A549 (cell line): ENCODE measurements around the gene KIF9. TPM values are rescaled to one million over a fixed set of nuclear protein-coding genes. Genes with fewer than 3 reads are reported as not detected.
A peak's percentile ranks its signal among the peaks of the same experiment; 100 is the strongest.

Experiments
- ATAC-seq, 2 experiments: fragments of 200-7000 bp in 1 of 2; fragments of >200 bp in 1 of 2; cut with Nextera tagmentation in 1 of 2; cut with Tn5 transposase in 1 of 2; 3 replicates each; pipeline versions ENCODE4 v1.8.0 to v1.9.1; 2018 to 2020; ENCODE audit warnings: mild to moderate bottlenecking in 1 of 2, moderate library complexity in 1 of 2
- CTCF ChIA-PET: fragments of 300-600 bp; sonication (Branson Sonifier 250); formaldehyde crosslinking; extraction: SDS; loops from one replicate; lab custom pipeline; 2021; ENCODE audit warnings: antibody characterized with exemption, inconsistent platforms; lab: Yijun Ruan, JAX
- POLR2A ChIA-PET: fragments of 350-600 bp; formaldehyde crosslinking; extraction: SDS; loops from one replicate; lab custom pipeline; 2021; ENCODE audit warnings: antibody characterized with exemption, inconsistent platforms; lab: Yijun Ruan, JAX
- DNase-seq, 2 experiments: peaks; one replicate each; pipeline versions ENCODE4 v3.0.0 to v3.0.0-alpha.2; 2011 to 2016; ENCODE audit warnings: low read depth in 1 of 2, low spot score in 1 of 2
- FAIRE-seq: peaks from 2 replicates; lab custom pipeline; 2011; peaks lifted over from hg19 to GRCh38; lab: Jason Lieb, UNC
- H3K27ac ChIP-seq, 2 experiments: fragments of >200 bp; sonication (Bioruptor Twin); formaldehyde crosslinking; 3 replicates each; pipeline ENCODE4 v1.5.1; 2016 to 2017
- H3K4me1 ChIP-seq: fragments of >200 bp; sonication (Bioruptor Twin); formaldehyde crosslinking; 3 replicates; pipeline ENCODE4 v1.6.1; 2016
- H3K4me2 ChIP-seq: fragments of >200 bp; sonication (Bioruptor Twin); formaldehyde crosslinking; 3 replicates; pipeline ENCODE4 v1.6.1; 2016
- H3K4me3 ChIP-seq: fragments of >200 bp; sonication (Bioruptor Twin); formaldehyde crosslinking; 3 replicates; pipeline ENCODE4 v1.5.1; 2016
- H3K9me3 ChIP-seq: fragments of >200 bp; sonication (Bioruptor Twin); formaldehyde crosslinking; 3 replicates; pipeline ENCODE4 v1.6.1; 2016
- ATOH8 ChIP-seq: fragments of 250-450 bp; sonication (Bioruptor Pico); IDR thresholded peaks from 2 replicates; pipeline ENCODE4 v1.5.0; 2020; ENCODE audit warnings: low read depth, mild to moderate bottlenecking, moderate library complexity
- CBX8 ChIP-seq: fragments of 200-600 bp; sonication (generic); IDR thresholded peaks from 2 replicates; pipeline ENCODE4 v1.6.1; 2016
- CTCF ChIP-seq: fragments of >200 bp; sonication (Bioruptor Twin); formaldehyde crosslinking; IDR thresholded peaks from 3 replicates; pipeline ENCODE4 v1.5.1; 2016
- EHF ChIP-seq: fragments of 250-450 bp; sonication (Bioruptor Pico); IDR thresholded peaks from 2 replicates; pipeline ENCODE4 v1.5.0; 2020; ENCODE audit warnings: mild to moderate bottlenecking
- HMGXB4 ChIP-seq: fragments of 250-450 bp; sonication (Bioruptor Pico); IDR thresholded peaks from 2 replicates; pipeline ENCODE4 v1.5.0; 2021; ENCODE audit warnings: mild to moderate bottlenecking, moderate library complexity, borderline replicate concordance
- HOXB5 ChIP-seq: fragments of 250-450 bp; sonication (Bioruptor Pico); IDR thresholded peaks from 2 replicates; pipeline ENCODE4 v1.5.0; 2020; ENCODE audit warnings: mild to moderate bottlenecking, moderate library complexity
- JUN ChIP-seq, 2 experiments: fragments of >200 bp; sonication (Bioruptor Twin); formaldehyde crosslinking; IDR thresholded peaks; 2 replicates in 1 of 2; 3 replicates in 1 of 2; pipeline ENCODE4 v1.6.1; 2016 to 2017
- MAFK ChIP-seq: fragments of 450-650 bp; IDR thresholded peaks from 2 replicates; pipeline ENCODE4 v1.6.1; 2014; ENCODE audit not compliant: partially characterized antibody
- NPAS2 ChIP-seq: fragments of 250-450 bp; sonication (Bioruptor Pico); IDR thresholded peaks from 2 replicates; pipeline ENCODE4 v1.8.0; 2022; ENCODE audit warnings: mild to moderate bottlenecking, moderate library complexity, borderline replicate concordance
- NR3C1 ChIP-seq: fragments of >200 bp; sonication (Bioruptor Twin); formaldehyde crosslinking; IDR thresholded peaks from 3 replicates; pipeline ENCODE4 v1.6.1; 2017
- PBX3 ChIP-seq: IDR thresholded peaks from 2 replicates; pipeline ENCODE4 v1.6.1; 2012
- PHF8 ChIP-seq: fragments of 200-600 bp; sonication (generic); IDR thresholded peaks from 2 replicates; pipeline ENCODE4 v1.6.1; 2016; ENCODE audit warnings: low read depth, mild to moderate bottlenecking, antibody characterized with exemption, moderate library complexity, borderline replicate concordance
- RAD21 ChIP-seq, 2 experiments: fragments of >200 bp in 1 of 2; sonication (Bioruptor Twin) in 1 of 2; formaldehyde crosslinking in 1 of 2; IDR thresholded peaks in 1 of 2; conservative IDR thresholded peaks in 1 of 2; 2 replicates in 1 of 2; 3 replicates in 1 of 2; pipeline ENCODE4 v1.6.1; 2012 to 2018; ENCODE audit warnings: inconsistent platforms in 1 of 2
- RFX5 ChIP-seq: fragments of 450-650 bp; IDR thresholded peaks from 2 replicates; pipeline ENCODE4 v1.7.1; 2014; ENCODE audit warnings: antibody characterized with exemption, mild to moderate bottlenecking, moderate library complexity
- RNF2 ChIP-seq: fragments of 200-600 bp; sonication (generic); IDR thresholded peaks from 2 replicates; pipeline ENCODE4 v1.6.1; 2016; ENCODE audit warnings: low read depth, mild to moderate bottlenecking, antibody characterized with exemption, moderate library complexity, borderline replicate concordance
- SMC3 ChIP-seq: fragments of >200 bp; sonication (Bioruptor Twin); formaldehyde crosslinking; IDR thresholded peaks from 3 replicates; pipeline ENCODE4 v1.6.1; 2018; ENCODE audit warnings: inconsistent platforms
- ZC3H11A ChIP-seq: fragments of 450-650 bp; IDR thresholded peaks from 2 replicates; pipeline ENCODE4 v1.6.1; 2014; ENCODE audit warnings: antibody characterized with exemption, mild to moderate bottlenecking
- ZFP36 ChIP-seq: fragments of 450-650 bp; IDR thresholded peaks from 2 replicates; pipeline ENCODE4 v1.6.1; 2014; ENCODE audit warnings: borderline replicate concordance; ENCODE audit not compliant: partially characterized antibody
- ZNF302 ChIP-seq: fragments of 250-450 bp; sonication (Bioruptor Pico); IDR thresholded peaks from 2 replicates; pipeline ENCODE4 v1.9.0; 2021; ENCODE audit warnings: inconsistent platforms, mild to moderate bottlenecking, moderate library complexity
- whole genome bisulfite sequencing: methylation state at CpG from one replicate; pipeline ENCODE4 v1.1.6; 2017; ENCODE audit errors: missing lambda C conversion rate; 5-methylcytosine and 5-hydroxymethylcytosine counted together
- polyA plus RNA-seq, 4 experiments: library from polyadenylated mRNA; depleted of rRNA in 3 of 4; stranded (reverse); fragments of >200 nt; fragmentation: RNase III in 1 of 4; extraction: RNeasy Plus Mini Kit Qiagen cat#74134 plus additional on column Dnase treatment in 1 of 4; gene quantifications; 2 replicates in 3 of 4; 3 replicates in 1 of 4; pipeline ENCODE4 v1.2.3, GENCODE V29; 2011 to 2017

The KIF9 gene
- polyA plus RNA-seq, 2 of the 4 experiments (the other 2 are of a cell fraction), result 12.6 to 15.5 TPM

- TF ChIP-seq ATOH8 (CRISPR knock-in tag) (no peak), EHF (CRISPR knock-in tag) (no peak), PHF8 (peak; percentile 57), RNF2 (no peak), MAFK (no peak), HOXB5 (CRISPR knock-in tag) (no peak), HMGXB4 (no peak), ZFP36 (no peak), JUN (IDR thresholded peaks at IDR 0.05) (peak; percentile 48 to 79; a peak in 3 of 5 replicates), NR3C1 (no peak), RFX5 (no peak), ZC3H11A (no peak), CBX8 (no peak), NPAS2 (CRISPR knock-in tag) (no peak), ZNF302 (CRISPR knock-in tag) (no peak)
These were observed at the start of gene KIF9, which contains the start of gene KLHL18 (continued) for GRCh38 chr3:47282424-47283192.

GRCh38 chr3:47324278-47324865 is 41.8 kb upstream of the KIF9 start:
- peak; percentile 64 for TF ChIP-seq CTCF
- TF ChIP-seq RAD21 (conservative IDR thresholded peaks at IDR 0.05 in 1 of 2, IDR thresholded peaks at IDR 0.05 in 1 of 2), result peak; percentile 69 to 75
- TF ChIP-seq SMC3, result peak; percentile 17; the same call in 1 of the 3 replicates
- TF ChIP-seq PBX3, result no peak
- FAIRE-seq (no peak), DNase-seq (peak; percentile 50 to 58), ATAC-seq (peak; percentile 88 to 94)
- ChIA-PET CTCF (interaction anchor here (0.5 to 3.5 kb wide), 19 partner anchors 9 to 622 kb away, joined by 3 to 38 read pairs (median 4); partner anchors contain the start of gene SETD2), POLR2A (interaction anchor here (0.6 kb wide), 1 partner anchor 305 kb away, joined by 3 read pairs; no protein-coding TSS in a partner anchor)
- 15% methylated on average over 2 of the region's 2 CpGs for WGBS
- no peak overlapping the region for H3K4me3 ChIP-seq
- peaks cover 5% of the 10 kb centered on the region; the same call in 1 of the 3 replicates for H3K4me1 ChIP-seq
- no peak overlapping the region for H3K4me2 ChIP-seq
- H3K27ac ChIP-seq, result no peak overlapping the region
- no peaks in the 10 kb centered on the region for H3K9me3 ChIP-seq
